ENCODE measurements around the gene AGPAT4.

DNA sequence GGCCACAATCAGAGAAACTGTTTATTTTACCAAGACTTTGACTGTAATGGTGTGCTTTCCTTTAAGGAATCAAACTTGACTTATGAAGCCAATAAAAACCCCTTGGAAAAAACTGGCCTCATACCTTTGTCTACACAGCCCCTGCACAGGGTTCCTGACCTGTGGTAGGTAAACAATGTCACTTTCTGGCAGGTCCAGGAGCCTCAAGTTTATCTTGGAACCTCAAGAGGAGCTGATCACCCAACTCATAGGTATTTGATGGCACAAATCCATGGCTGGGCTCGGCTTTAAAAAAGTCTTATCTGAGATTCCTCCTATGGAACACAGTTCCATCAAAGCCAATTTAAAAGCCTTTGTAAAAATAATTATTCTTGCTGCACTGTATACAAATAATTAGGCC, 61.0 kb downstream of the AGPAT4 start:
- no peak for TF ChIP-seq RAD21 (IDR thresholded peaks at IDR 0.05; ENCODE audit: low read length)
- no peak for TF ChIP-seq CTCF (IDR thresholded peaks at IDR 0.05)
- TF ChIP-seq CHD2 (IDR thresholded peaks at IDR 0.05; ENCODE audit: low read length, partially characterized antibody): no peak
- TF ChIP-seq, protein P1, sequence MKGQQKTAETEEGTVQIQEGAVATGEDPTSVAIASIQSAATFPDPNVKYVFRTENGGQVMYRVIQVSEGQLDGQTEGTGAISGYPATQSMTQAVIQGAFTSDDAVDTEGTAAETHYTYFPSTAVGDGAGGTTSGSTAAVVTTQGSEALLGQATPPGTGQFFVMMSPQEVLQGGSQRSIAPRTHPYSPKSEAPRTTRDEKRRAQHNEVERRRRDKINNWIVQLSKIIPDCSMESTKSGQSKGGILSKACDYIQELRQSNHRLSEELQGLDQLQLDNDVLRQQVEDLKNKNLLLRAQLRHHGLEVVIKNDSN (IDR thresholded peaks at IDR 0.05; ENCODE audit: borderline replicate concordance, low read depth): no peak
- TF ChIP-seq, protein P2, sequence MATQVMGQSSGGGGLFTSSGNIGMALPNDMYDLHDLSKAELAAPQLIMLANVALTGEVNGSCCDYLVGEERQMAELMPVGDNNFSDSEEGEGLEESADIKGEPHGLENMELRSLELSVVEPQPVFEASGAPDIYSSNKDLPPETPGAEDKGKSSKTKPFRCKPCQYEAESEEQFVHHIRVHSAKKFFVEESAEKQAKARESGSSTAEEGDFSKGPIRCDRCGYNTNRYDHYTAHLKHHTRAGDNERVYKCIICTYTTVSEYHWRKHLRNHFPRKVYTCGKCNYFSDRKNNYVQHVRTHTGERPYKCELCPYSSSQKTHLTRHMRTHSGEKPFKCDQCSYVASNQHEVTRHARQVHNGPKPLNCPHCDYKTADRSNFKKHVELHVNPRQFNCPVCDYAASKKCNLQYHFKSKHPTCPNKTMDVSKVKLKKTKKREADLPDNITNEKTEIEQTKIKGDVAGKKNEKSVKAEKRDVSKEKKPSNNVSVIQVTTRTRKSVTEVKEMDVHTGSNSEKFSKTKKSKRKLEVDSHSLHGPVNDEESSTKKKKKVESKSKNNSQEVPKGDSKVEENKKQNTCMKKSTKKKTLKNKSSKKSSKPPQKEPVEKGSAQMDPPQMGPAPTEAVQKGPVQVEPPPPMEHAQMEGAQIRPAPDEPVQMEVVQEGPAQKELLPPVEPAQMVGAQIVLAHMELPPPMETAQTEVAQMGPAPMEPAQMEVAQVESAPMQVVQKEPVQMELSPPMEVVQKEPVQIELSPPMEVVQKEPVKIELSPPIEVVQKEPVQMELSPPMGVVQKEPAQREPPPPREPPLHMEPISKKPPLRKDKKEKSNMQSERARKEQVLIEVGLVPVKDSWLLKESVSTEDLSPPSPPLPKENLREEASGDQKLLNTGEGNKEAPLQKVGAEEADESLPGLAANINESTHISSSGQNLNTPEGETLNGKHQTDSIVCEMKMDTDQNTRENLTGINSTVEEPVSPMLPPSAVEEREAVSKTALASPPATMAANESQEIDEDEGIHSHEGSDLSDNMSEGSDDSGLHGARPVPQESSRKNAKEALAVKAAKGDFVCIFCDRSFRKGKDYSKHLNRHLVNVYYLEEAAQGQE (IDR thresholded peaks at IDR 0.05; ENCODE audit: low read depth, low read length): no peak
- TF ChIP-seq EZH2phosphoT487 (IDR thresholded peaks at IDR 0.05; ENCODE audit: borderline replicate concordance, low read depth): no peak
- no peak for TF ChIP-seq EP300 (IDR thresholded peaks at IDR 0.05; ENCODE audit: borderline replicate concordance in 1 of 2, low read depth in 1 of 2, low read length in 1 of 2)
- no peak for TF ChIP-seq GATA2 (CRISPR knock-in tag; IDR thresholded peaks at IDR 0.05)
- no peak for TF ChIP-seq RFX5 (IDR thresholded peaks at IDR 0.05; ENCODE audit: low read length)
- no peak for TF ChIP-seq POLR2AphosphoS5 (IDR thresholded peaks at IDR 0.05; ENCODE audit: low read depth, low read length)
